K562 (cell line): ENCODE measurements around the gene CYP2A6. TPM values are rescaled to one million over a fixed set of nuclear protein-coding genes. Genes with fewer than 3 reads are reported as not detected.

Experiments
- ATF7 ChIP-seq: fragments of 450-650 bp; IDR thresholded peaks from 2 replicates; pipeline ENCODE4 v1.7.1; 2014; ENCODE audit warnings: mild to moderate bottlenecking, moderate library complexity
- C11orf30 ChIP-seq: fragments of 450-650 bp; IDR thresholded peaks from 2 replicates; pipeline ENCODE4 v1.6.1; 2016; ENCODE audit warnings: low read depth, mild to moderate bottlenecking
- CBX5 ChIP-seq: IDR thresholded peaks from 2 replicates; pipeline ENCODE4 v1.6.1; 2014; ENCODE audit warnings: low read depth, borderline replicate concordance
- CC2D1A ChIP-seq: fragments of 450-650 bp; IDR thresholded peaks from 2 replicates; pipeline ENCODE4 v1.6.1; 2017; ENCODE audit warnings: mild to moderate bottlenecking
- CHD7 ChIP-seq: fragments of 200-600 bp; sonication (generic); IDR thresholded peaks from one replicate; pipeline ENCODE4 v1.6.1; 2012; ENCODE audit warnings: mild to moderate bottlenecking, low read depth, low read length, inconsistent platforms
- FOXK1 ChIP-seq: sonication (generic); formaldehyde crosslinking; IDR thresholded peaks from 2 replicates; pipeline ENCODE4 v1.8.0; 2022; ENCODE audit warnings: missing genetic modification reagents, mild to moderate bottlenecking, borderline replicate concordance
- MYC ChIP-seq, 2 experiments: fragments of 250-450 bp in 1 of 2; sonication (Bioruptor Pico) in 1 of 2; IDR thresholded peaks; 2 replicates each; pipeline versions ENCODE4 v1.5.1 to v1.6.1; 2012 to 2021; ENCODE audit warnings: low read depth in 2 of 2, borderline replicate concordance in 1 of 2, improper control_type of control experiment in 1 of 2, low read length in 1 of 2, mild to moderate bottlenecking in 1 of 2, moderate library complexity in 1 of 2
- NR4A1 ChIP-seq, 2 experiments: fragments of 250-450 bp in 1 of 2; fragments of 450-650 bp in 1 of 2; sonication (Bioruptor Pico) in 1 of 2; IDR thresholded peaks; 2 replicates each; pipeline versions ENCODE4 v1.4.0 to v1.6.1; 2016 to 2020; ENCODE audit warnings: mild to moderate bottlenecking in 2 of 2, missing compliant biosample characterization in 1 of 2, missing genetic modification characterization in 1 of 2, moderate library complexity in 1 of 2
- SMAD1 ChIP-seq: fragments of 150-350 bp; IDR thresholded peaks from 2 replicates; pipeline ENCODE4 v1.6.1; 2014; ENCODE audit warnings: low read length, low read depth; ENCODE audit not compliant: partially characterized antibody
- SMARCA4 ChIP-seq: fragments of 450-650 bp; IDR thresholded peaks from 2 replicates; pipeline ENCODE4 v1.6.1; 2016
- ZNF134 ChIP-seq: fragments of 250-450 bp; sonication (Bioruptor Pico); conservative IDR thresholded peaks from 2 replicates; pipeline ENCODE4 v1.4.0; 2020
- polyA plus RNA-seq, 8 experiments: library from polyadenylated mRNA; depleted of rRNA in 4 of 8; stranded (reverse) in 5 of 8; unstranded in 3 of 8; fragments of >200 nt; fragmentation: Nextera tagmentation in 2 of 8; fragmentation: Illumina TruSeq in 1 of 8; extraction: Ambion mirVana in 2 of 8; extraction: Trizol in 1 of 8; gene quantifications; 2 replicates each; pipeline versions ENCODE4 v1.2.1 to v1.2.3, GENCODE V29; 2011 to 2014; ENCODE audit warnings: inconsistent platforms in 1 of 8, missing spikeins in 1 of 8
- total RNA-seq, 7 experiments: library from RNA; depleted of rRNA in 6 of 7; stranded (reverse); fragments of >200 nt in 6 of 7; fragmentation: Illumina TruSeq in 2 of 7; extraction: Trizol in 2 of 7; gene quantifications; 2 replicates each; pipeline versions ENCODE4 v1.2.1 to v1.2.3, GENCODE V29; 2011 to 2021; ENCODE audit warnings: low replicate concordance in 1 of 7
- TF ChIP-seq, protein P1 (sequence below): fragments of 250-450 bp; sonication (Bioruptor Pico); IDR thresholded peaks from 2 replicates; pipeline ENCODE4 v1.8.0; 2022; ENCODE audit warnings: inconsistent platforms

Gene CYP2A6
- total and polyA plus RNA-seq, 9 of the 15 experiments (the other 6 are each of a cell fraction or from before 2014, with no cell fraction given) = 0.31 TPM; not detected in 8

DNA sequence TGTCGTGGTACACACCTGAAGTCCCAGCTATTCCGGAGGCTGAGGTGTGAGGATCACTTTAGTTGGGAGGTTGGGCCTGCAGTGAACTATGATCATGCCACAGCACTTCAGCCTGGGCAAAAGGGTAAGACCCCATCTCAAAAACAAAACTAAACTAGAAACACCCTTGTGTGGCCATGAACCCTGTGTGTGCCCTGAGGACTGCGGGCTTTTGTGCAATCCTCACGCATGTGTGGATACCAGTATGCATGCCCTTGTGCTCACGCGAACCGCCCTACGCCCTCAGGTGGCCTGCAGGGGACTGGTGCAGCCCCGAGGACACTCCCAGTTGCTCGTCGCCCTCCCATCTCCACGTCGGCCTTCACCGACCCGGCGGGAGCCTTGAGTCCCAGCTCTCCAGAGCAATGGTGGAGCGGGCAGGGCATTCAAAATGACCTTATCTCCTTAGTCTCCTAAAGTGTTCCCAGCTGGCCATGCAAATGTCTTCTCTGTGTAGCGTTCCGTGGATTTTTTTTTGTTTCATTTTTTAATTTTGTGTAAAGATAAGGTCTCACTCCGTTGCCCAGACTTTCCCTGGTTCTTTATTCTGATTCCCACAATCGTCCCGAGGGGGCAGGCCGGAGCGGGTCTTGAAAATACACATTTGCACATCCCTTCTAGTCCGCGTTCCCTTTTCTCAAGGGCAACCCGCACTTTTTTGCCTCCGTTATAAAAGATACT, 52.1 kb downstream of the CYP2A6 start (continued):
- TF ChIP-seq CHD7 (no peak), FOXK1 (CRISPR knock-in tag) (no peak), ZNF134 (no peak), CBX5 (no peak), CC2D1A (0 out of 2 replicates have a peak, but pooled peaks have one; percentile 48), C11orf30 (no peak), NR4A1 (CRISPR knock-in tag; IDR thresholded peaks at IDR 0.05) (no peak), NR4A1 (tag; IDR thresholded peaks at IDR 0.05) (peak; percentile 77; the same call in 1 of the 2 replicates), SMARCA4 (peak; percentile 59; the same call in 1 of the 2 replicates), MYC (IDR thresholded peaks at IDR 0.05; ENCODE audit: low read depth, low read length) (no peak; the same call in none of the 2 replicates), MYC (CRISPR knock-in tag; IDR thresholded peaks at IDR 0.05; ENCODE audit: borderline replicate concordance, low read depth) (no peak), SMAD1 (peak; percentile 34), ATF7 (no peak)
- TF ChIP-seq, protein P1, sequence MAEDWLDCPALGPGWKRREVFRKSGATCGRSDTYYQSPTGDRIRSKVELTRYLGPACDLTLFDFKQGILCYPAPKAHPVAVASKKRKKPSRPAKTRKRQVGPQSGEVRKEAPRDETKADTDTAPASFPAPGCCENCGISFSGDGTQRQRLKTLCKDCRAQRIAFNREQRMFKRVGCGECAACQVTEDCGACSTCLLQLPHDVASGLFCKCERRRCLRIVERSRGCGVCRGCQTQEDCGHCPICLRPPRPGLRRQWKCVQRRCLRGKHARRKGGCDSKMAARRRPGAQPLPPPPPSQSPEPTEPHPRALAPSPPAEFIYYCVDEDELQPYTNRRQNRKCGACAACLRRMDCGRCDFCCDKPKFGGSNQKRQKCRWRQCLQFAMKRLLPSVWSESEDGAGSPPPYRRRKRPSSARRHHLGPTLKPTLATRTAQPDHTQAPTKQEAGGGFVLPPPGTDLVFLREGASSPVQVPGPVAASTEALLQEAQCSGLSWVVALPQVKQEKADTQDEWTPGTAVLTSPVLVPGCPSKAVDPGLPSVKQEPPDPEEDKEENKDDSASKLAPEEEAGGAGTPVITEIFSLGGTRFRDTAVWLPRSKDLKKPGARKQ (CRISPR knock-in tag) = no peak; the same call in 1 of the 2 replicates
